ENCODE results near the gene NEURL1B. TPM values are rescaled to one million over a fixed set of nuclear protein-coding genes. Genes with fewer than 3 reads are reported as not detected.
"Not testable (repeated sequence)": the region's sequence is repeated elsewhere in the genome, so short reads cannot be mapped to it uniquely, and the experiment has no call there.

Gene NEURL1B
- total RNA-seq, 1 donor from 2014 or later, result 6.1 TPM

DNA sequence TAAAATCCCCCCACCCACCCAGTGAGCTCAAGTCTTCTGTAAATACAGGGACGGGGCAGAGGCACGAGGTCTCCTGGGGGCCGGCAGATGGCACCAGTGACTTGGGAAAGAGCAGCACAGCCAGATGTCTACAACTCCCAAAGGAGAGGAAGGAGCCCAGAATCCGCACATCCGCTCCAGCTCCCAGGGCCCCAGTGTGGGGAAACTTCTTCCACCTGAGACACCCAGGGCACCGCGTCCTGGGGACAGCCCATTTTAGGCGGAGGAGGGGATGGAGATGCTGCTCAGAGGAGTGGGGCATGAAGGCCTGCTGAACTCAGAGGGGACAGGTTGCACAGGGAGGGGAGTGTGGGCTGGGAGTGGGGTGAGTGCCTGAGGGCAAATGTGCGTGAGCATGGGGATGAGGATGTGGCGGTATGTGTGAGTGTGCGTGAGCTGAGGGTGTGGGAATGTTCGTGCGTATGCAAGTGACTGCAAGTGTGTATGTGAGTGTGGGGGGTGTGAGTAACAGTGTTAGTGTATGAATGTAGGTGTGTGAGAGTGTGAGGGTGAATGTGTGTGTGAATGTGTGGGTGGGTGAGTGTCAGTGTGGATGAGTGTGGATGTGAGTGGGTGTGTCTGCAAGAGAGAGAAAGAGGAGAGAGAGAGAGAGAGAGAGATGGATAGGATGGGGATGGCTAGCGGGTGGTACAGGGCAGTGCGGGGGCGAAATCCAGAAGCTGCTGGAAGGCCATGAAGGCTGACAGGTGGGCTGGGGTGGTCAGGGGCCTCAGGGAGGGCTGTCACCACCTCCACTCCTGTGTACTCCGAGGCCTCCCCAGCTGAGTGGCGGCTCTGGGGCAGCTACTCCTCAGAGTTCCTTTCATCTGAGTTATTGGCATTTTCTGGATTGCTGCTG lies 66.5 kb downstream of the NEURL1B start:
- H3K27ac Mint-ChIP-seq (ENCODE audit: unreplicated experiment), result peak overlapping the region; percentile 57
- DNase-seq (ENCODE audit: low read depth, low spot score), result peak; percentile 32

DNA sequence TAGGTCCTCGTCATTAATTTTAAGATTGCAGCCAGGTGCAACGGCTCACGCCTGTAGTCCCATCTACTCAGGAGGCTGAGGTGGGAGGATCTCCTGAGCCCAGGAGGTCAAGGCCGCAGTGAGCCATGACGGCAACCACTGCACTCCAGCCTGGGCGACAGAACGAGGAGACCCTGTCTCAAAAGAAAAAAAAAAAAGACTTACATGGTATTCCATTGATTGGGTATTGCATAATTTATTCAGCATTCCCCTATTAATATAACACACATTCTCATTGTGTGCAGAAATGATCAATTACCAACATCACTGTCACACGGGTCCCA lies 67.1 kb downstream of the NEURL1B start:
- TF ChIP-seq, protein P1, sequence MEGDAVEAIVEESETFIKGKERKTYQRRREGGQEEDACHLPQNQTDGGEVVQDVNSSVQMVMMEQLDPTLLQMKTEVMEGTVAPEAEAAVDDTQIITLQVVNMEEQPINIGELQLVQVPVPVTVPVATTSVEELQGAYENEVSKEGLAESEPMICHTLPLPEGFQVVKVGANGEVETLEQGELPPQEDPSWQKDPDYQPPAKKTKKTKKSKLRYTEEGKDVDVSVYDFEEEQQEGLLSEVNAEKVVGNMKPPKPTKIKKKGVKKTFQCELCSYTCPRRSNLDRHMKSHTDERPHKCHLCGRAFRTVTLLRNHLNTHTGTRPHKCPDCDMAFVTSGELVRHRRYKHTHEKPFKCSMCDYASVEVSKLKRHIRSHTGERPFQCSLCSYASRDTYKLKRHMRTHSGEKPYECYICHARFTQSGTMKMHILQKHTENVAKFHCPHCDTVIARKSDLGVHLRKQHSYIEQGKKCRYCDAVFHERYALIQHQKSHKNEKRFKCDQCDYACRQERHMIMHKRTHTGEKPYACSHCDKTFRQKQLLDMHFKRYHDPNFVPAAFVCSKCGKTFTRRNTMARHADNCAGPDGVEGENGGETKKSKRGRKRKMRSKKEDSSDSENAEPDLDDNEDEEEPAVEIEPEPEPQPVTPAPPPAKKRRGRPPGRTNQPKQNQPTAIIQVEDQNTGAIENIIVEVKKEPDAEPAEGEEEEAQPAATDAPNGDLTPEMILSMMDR (conservative IDR thresholded peaks at IDR 0.05), result no peak
- H3K36me3 Mint-ChIP-seq (ENCODE audit: low read depth), result no peaks in the 10 kb centered on the region
- peaks cover 5% of the 10 kb centered on the region for H3K4me1 Mint-ChIP-seq
- no peak for DNase-seq (ENCODE audit: low read depth, low spot score)
- H3K4me3 Mint-ChIP-seq, result no peak overlapping the region
- H3K27me3 Mint-ChIP-seq (ENCODE audit: low read depth), result peaks cover 26% of the 10 kb centered on the region
- H3K9me3 Mint-ChIP-seq, result no peaks in the 10 kb centered on the region
- no peak overlapping the region for H3K27ac Mint-ChIP-seq (ENCODE audit: unreplicated experiment)

More for the DNA sequence above, 66.5 kb downstream of the NEURL1B start:
- peaks cover 26% of the 10 kb centered on the region for H3K27me3 Mint-ChIP-seq (ENCODE audit: low read depth)
- H3K4me3 Mint-ChIP-seq, result no peak overlapping the region
- TF ChIP-seq, protein P1 (conservative IDR thresholded peaks at IDR 0.05), result peak; percentile 63
- no peaks in the 10 kb centered on the region for H3K36me3 Mint-ChIP-seq (ENCODE audit: low read depth)
- H3K9me3 Mint-ChIP-seq, result no peaks in the 10 kb centered on the region
- peaks cover 5% of the 10 kb centered on the region for H3K4me1 Mint-ChIP-seq

- DNase-seq (ENCODE audit: low read depth, low spot score), result no peak
- H3K27me3 Mint-ChIP-seq (ENCODE audit: low read depth), result peaks cover 21% of the 10 kb centered on the region
- H3K27ac Mint-ChIP-seq (ENCODE audit: unreplicated experiment), result no peak overlapping the region
- peaks cover 14% of the 10 kb centered on the region for H3K4me1 Mint-ChIP-seq
- TF ChIP-seq, protein P1 (conservative IDR thresholded peaks at IDR 0.05), result no peak
- no peaks in the 10 kb centered on the region for H3K9me3 Mint-ChIP-seq
- no peak overlapping the region for H3K4me3 Mint-ChIP-seq
- H3K36me3 Mint-ChIP-seq (ENCODE audit: low read depth), result no peaks in the 10 kb centered on the region
Measured at GRCh38 chr5:172710676-172711075, 69.6 kb downstream of the NEURL1B start.

DNA sequence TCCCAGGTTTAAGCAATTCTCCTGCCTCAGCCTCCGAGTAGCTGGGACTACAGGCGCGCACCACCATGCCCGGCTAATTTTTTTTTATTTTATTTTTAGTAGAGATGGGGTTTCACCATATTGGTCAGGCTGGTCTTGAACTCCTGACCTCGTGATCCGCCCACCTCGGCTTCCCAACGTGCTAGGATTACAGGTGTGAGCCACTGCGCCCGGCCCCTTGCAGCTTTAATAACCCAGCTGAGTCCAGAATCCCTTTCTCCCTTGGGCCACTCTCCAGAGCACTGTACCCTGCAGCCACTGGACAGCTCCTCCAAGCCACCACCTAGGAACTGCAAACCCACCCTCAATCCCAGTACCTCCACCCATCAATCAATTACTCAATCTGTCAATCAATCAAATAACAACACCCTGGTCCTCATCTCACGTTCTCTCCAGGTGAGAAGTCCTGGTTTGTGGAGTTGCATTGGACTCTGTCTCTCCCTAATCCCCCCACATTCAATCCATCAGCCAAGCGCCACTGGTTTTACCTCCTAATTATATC lies 70.3 kb downstream of the NEURL1B start:
- not testable (repeated sequence) for H3K27ac Mint-ChIP-seq (ENCODE audit: unreplicated experiment); DNase-seq (ENCODE audit: low read depth, low spot score); H3K36me3 Mint-ChIP-seq (ENCODE audit: low read depth); H3K4me3 Mint-ChIP-seq; H3K9me3 Mint-ChIP-seq
- H3K4me1 Mint-ChIP-seq, result peaks cover 14% of the 10 kb centered on the region
- peaks cover 16% of the 10 kb centered on the region for H3K27me3 Mint-ChIP-seq (ENCODE audit: low read depth)

DNA sequence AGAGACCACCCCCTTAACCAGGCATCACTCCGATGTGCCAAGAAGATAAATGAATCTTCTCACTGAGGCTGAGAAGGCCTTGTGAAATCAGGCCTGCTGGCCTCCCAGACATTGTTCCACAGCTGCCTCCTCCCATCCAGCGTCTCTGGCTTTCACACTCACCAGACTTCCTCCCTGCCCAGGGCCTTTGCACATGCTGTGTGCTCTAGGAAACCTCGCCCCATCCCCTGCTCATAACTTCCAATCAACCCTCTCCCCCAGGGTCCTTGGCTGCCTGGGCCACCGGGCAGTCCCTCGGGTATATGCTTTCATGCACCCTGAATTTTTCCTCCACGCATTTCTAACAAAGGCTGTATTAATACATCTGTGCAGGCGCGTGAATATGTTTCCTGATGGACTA lies 71.5 kb downstream of the NEURL1B start:
- H3K4me3 Mint-ChIP-seq, result no peak overlapping the region
- no peak overlapping the region for H3K27ac Mint-ChIP-seq (ENCODE audit: unreplicated experiment)
- no peak for DNase-seq (ENCODE audit: low read depth, low spot score)
- H3K4me1 Mint-ChIP-seq, result peaks cover 17% of the 10 kb centered on the region
- H3K27me3 Mint-ChIP-seq (ENCODE audit: low read depth), result peaks cover 20% of the 10 kb centered on the region
- H3K9me3 Mint-ChIP-seq, result no peaks in the 10 kb centered on the region
- TF ChIP-seq, protein P1 (conservative IDR thresholded peaks at IDR 0.05), result no peak
- H3K36me3 Mint-ChIP-seq (ENCODE audit: low read depth), result no peaks in the 10 kb centered on the region
